ENCODE measurements around the gene IGSF23. TPM values are rescaled to one million over a fixed set of nuclear protein-coding genes. Genes with fewer than 3 reads are reported as not detected.
"Not testable (repeated sequence)": the region's sequence is repeated elsewhere in the genome, so short reads cannot be mapped to it uniquely, and the experiment has no call there.

Gene IGSF23
- total and polyA plus RNA-seq, 3 donors from 2014 or later = 0.37 to 0.79 TPM; not detected in 1

- 78 to 90% methylated on average over 2 of the region's 2 CpGs for WGBS, 2 donors
- intact Hi-C loops (cut with DNase I; ENCODE audit: low total_unique reads) = no loop called here
- Histone ChIP-seq H3K9me3 (no peaks in the 10 kb centered on the region), H3K27me3 (no peaks in the 10 kb centered on the region), H3K27ac (no peak overlapping the region), H3K36me3 (ENCODE audit: low read depth, missing control alignments) (no peaks in the 10 kb centered on the region), H3K4me3 (no peak overlapping the region), H3K4me1 (no peaks in the 10 kb centered on the region)
- no peak for TF ChIP-seq POLR2A (IDR thresholded peaks at IDR 0.05)
- no peak for TF ChIP-seq CTCF (IDR thresholded peaks at IDR 0.05)
- no peak for DNase-seq
Observed at GRCh38 chr19:44668985-44669764, 55.8 kb downstream of the IGSF23 start.

GRCh38 chr19:44670027-44670426, 56.7 kb downstream of the IGSF23 start:
- H3K36me3 ChIP-seq (ENCODE audit: low read depth, missing control alignments); H3K4me1 ChIP-seq; intact Hi-C loops (cut with DNase I; ENCODE audit: low total_unique reads); H3K27ac ChIP-seq; H3K27me3 ChIP-seq; DNase-seq; H3K9me3 ChIP-seq; H3K4me3 ChIP-seq: not testable (repeated sequence)
- WGBS, 2 donors = 94 to 96% methylated on average over 2 of the region's 2 CpGs

- no peak for DNase-seq
- Histone ChIP-seq H3K9me3 (no peaks in the 10 kb centered on the region), H3K36me3 (ENCODE audit: low read depth, missing control alignments) (no peaks in the 10 kb centered on the region), H3K4me3 (no peak within 1 kb of the TSS), H3K27me3 (no peaks in the 10 kb centered on the region), H3K4me1 (no peaks in the 10 kb centered on the region), H3K27ac (no peak within 1 kb of the TSS)
- intact Hi-C loops (cut with DNase I; ENCODE audit: low total_unique reads) = no loop called here
- WGBS, 2 donors = 75 to 93% methylated on average over 2 of the region's 2 CpGs
- TF ChIP-seq POLR2A (IDR thresholded peaks at IDR 0.05) (no peak), CTCF (IDR thresholded peaks at IDR 0.05) (no peak)
Observed at GRCh38 chr19:44671400-44671799, 58.0 kb downstream of the IGSF23 start, which contains the start of gene CEACAM19. CEACAM19 (plus strand) TSS chr19:44671482; CDS start chr19:44671932, 450 bp downstream.

- Histone ChIP-seq H3K27ac (no peak overlapping the region), H3K27me3 (no peaks in the 10 kb centered on the region), H3K4me3 (no peak overlapping the region), H3K36me3 (ENCODE audit: low read depth, missing control alignments) (no peaks in the 10 kb centered on the region), H3K4me1 (no peaks in the 10 kb centered on the region), H3K9me3 (no peaks in the 10 kb centered on the region)
- DNase-seq = no peak
- intact Hi-C loops (cut with DNase I; ENCODE audit: low total_unique reads) = no loop called here
- TF ChIP-seq POLR2A (IDR thresholded peaks at IDR 0.05) (no peak), CTCF (IDR thresholded peaks at IDR 0.05) (no peak)
- 71 to 75% methylated on average over 1 of the region's 1 CpG for WGBS, 2 donors
Observed at GRCh38 chr19:44672226-44672625, 58.9 kb downstream of the IGSF23 start.

GRCh38 chr19:44673510-44673909, 60.1 kb downstream of the IGSF23 start:
- no peak overlapping the region for H3K4me3 ChIP-seq
- no peaks in the 10 kb centered on the region for H3K4me1 ChIP-seq
- 79 to 81% methylated on average over 4 of the region's 4 CpGs for WGBS, 2 donors
- H3K9me3 ChIP-seq = no peaks in the 10 kb centered on the region
- H3K27me3 ChIP-seq = no peaks in the 10 kb centered on the region
- no peak for TF ChIP-seq CTCF (IDR thresholded peaks at IDR 0.05)
- TF ChIP-seq POLR2A (IDR thresholded peaks at IDR 0.05) = no peak
- no peak for DNase-seq
- intact Hi-C loops (cut with DNase I; ENCODE audit: low total_unique reads) = no loop called here
- no peak overlapping the region for H3K27ac ChIP-seq
- no peaks in the 10 kb centered on the region for H3K36me3 ChIP-seq (ENCODE audit: low read depth, missing control alignments)
